ENCODE results near the gene RBM43.

GRCh38 chr2:151275291-151275690 is 13.6 kb upstream of the RBM43 start:
- TF ChIP-seq GATA3 (IDR thresholded peaks at IDR 0.05; ENCODE audit: low read depth, low read length) (no peak), GATA2 (IDR thresholded peaks at IDR 0.05; ENCODE audit: low read depth, low read length) (no peak)

Data from SH-SY5Y (cell line).